Measurements from ENCODE around the gene SPRED2.

Gene SPRED2, protein sequence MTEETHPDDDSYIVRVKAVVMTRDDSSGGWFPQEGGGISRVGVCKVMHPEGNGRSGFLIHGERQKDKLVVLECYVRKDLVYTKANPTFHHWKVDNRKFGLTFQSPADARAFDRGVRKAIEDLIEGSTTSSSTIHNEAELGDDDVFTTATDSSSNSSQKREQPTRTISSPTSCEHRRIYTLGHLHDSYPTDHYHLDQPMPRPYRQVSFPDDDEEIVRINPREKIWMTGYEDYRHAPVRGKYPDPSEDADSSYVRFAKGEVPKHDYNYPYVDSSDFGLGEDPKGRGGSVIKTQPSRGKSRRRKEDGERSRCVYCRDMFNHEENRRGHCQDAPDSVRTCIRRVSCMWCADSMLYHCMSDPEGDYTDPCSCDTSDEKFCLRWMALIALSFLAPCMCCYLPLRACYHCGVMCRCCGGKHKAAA

DNA sequence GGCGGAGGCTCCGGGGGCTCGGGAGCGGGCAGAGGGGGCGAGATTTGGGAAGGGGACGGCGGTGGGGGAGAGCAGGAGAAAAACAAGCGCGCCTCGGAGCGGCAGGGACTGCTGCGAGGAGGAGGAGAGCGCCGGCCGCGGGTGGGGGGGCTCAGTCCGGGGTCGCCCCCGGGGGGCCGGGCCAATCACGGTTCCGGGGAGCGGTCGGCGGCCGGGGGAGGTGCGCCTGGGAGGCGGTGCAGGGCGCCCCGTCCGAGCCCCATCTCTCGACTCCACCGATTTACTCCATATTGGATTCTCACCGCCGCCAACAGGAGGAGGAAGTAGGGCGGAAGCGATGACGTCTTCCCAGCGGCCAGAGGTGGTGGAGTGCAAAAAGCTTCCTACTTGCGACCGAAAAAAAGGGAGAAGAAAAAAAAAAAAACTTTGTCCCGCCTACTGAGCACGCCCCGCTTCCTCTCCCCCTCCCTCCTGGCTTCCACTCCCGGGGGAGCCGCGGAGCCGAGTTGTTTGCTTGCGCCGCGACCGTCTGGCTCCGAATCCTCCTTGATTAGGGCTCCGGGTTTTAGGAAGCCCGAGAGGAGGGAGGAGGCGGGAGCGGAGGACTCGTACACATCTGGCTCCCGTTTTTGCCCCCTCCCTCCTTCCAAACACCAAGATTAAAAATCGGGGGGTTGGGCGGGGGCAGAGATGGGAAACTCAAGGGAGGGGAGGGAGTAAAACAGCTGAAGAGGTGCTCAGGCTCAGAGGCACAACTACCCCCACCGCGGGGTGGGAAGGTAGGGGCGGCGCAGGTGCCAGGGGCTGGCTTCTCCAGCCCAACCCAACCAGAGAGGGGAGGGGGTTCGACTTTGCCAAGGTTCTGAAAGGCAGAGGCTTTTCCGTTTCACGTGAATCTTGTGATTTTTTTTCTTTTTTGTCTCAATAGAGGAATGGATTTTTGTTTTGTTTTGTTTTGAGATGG lies at the start of gene SPRED2:
TSS of gene SPRED2 (minus strand) at position 373 of the 964 bp plus-strand sequence. CDS start 612 bp downstream, outside the sequence.
- peak; percentile 77 for DNase-seq

DNA sequence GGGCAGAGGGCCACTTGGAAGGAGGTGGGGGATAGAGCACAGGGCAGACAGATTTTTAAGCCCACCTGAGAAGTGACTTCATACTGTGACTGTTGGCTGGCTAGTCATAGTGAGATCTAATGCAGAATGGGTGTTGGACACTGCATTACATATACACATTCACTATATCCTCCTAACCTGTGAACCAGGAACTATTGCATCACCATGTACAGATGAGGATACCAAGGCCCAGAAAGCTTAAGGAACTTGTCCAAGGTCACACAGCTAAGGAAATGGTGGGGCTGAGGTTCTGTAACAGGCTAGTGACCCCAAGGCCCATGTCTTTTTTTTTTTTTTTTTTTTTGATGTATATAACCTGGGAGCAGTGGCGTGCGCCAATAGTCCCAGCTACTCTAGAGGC lies 49.6 kb upstream of the SPRED2 start:
- no peak for DNase-seq

DNA sequence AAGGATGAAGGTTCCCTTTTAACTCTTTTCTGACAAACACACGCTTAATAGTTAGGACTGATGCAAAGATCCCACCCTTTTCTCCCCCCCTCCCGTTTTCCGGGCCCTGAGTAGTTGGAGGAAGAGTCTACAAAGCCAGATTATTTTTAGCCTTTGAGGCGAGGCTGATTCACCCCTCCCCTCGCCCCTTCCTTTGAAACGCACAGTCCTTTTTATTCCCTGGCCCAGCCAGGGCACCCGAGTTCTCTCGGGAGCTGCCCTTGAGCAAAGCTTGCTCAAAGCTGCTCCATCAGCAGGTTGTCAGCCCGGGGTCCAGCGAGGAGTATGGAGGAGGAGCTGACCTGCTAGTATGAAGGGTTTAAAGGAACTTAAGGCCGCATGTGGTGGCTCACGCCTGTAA lies 47.1 kb upstream of the SPRED2 start:
- DNase-seq: no peak

DNA sequence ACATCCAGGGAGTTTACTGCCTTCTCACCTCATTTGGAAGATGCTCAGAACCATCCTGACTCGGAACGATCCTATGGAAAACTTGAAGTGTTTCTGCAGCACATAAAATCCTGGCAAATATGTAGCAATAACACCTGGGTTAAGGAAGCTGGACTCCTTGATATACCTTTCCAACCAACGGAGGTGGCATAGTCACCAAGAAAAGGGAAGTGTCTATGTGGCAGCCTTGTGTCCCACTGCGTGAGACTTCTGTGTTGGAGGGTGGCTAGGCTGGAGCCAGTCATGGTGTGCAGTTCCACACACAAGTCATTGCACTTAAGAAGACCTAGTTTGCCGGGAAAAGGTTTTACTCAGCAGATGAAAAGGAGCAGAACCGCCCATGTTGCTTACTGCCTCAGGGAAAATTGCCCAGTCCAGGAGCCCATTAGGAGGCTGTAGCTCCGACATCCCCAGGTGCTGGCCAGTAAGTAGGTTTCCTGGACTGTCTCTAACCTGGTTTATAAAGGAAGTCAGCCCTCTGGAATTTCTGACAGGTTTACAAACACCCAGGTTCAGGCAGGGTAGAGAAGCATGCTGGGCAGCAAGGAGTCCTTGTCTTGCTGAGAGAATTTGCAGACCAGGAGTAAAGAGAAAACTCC lies 46.2 kb upstream of the SPRED2 start:
- DNase-seq: no peak

DNA sequence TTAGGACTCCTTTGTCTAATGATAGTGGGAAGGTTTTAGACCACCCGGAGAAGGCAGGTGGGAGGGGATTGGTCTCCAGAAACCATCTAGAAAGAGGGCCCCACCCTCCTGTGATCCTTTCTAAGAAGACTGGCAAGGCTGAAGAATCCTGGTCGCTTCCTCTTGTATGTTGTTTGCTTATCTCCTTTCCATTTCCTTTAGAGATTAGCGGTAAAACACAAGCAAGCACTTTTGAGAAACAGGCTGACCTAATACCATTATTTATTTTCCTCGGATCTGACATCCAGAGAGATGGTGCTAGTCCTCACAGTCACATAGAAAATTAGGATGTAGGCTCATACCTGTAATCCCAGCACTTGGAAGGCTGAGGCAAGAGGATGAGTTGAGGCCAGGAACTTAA lies 45.2 kb upstream of the SPRED2 start:
- no peak for DNase-seq

GRCh38 chr2:65476778-65477177 lies 44.4 kb upstream of the SPRED2 start:
- no peak for DNase-seq

DNA sequence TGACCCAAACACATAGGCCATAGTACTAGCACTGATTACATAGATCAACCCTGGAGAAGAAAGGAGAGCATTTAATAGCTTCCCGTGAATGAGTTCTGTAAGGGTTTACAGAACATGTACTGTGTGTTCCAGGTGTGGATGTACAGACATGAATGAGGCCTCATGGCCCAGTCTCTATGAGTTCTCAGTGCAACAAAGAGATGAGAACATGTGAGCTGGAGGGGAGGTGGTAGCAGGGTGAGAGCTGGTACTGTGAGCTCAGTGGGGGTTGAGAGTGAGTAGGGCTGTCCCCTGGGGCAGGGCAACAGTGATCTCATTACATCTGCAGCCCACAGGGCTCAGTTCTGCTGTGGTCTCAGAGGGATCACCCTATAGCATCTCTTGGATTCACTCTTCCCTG lies 42.6 kb upstream of the SPRED2 start:
- DNase-seq: no peak

DNA sequence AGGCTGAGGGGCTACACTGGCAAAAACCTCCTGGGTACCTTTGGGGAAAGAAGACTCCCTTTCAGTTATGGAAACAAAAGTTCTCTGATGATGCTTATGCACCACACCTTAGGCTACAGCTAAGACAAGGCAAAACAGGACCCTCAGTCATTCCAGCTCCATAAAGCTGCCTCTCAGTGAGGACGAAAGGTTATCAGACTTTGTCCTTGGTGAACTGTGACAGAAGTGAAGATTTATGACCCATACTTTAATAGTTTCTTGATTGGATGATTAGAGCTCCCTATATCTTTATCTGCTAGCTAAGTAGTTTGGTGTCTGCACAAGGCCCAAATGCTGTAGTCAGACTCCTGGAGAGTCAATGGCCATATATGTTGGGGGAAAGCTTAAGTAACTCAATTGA lies 40.6 kb upstream of the SPRED2 start:
- DNase-seq: no peak

DNA sequence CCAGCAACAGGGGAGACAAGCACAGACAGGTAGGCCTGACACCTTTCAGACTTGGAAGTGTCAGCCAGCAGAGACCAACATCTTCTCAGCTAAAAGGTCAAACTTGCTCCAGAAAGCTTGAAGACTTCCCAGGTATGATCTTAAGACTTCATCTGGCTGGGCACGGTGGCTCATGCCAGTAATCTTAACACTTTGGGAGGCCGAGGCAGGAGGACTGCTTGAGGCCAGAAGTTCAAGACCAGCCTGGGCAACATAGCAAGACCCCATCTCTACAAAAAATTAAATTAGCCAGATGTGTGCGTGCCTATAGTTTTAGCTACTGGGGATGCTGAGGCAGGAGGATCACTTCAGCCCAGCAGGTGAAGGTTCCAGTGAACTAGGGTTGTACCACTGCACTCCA lies 39.0 kb upstream of the SPRED2 start:
- no peak for DNase-seq

DNA sequence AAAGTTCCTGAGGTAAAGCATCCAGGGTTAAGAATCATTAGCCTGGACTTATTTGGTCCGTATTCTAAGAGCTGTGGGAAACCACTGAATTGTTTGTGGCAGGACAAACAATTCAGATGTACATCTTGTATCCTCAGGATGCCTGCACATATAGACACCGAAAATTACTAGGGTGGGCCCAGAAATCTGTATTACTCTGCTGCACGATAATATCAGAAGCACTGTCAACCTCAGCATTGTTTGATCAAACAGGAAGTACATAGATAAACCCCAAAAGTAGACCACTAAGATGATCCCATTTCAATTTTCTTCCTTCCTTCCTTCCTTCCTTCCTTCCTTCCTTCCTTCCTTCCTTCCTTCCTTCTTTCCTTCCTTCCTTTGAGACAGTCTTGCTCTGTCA lies 34.2 kb upstream of the SPRED2 start:
- no peak for DNase-seq

DNA sequence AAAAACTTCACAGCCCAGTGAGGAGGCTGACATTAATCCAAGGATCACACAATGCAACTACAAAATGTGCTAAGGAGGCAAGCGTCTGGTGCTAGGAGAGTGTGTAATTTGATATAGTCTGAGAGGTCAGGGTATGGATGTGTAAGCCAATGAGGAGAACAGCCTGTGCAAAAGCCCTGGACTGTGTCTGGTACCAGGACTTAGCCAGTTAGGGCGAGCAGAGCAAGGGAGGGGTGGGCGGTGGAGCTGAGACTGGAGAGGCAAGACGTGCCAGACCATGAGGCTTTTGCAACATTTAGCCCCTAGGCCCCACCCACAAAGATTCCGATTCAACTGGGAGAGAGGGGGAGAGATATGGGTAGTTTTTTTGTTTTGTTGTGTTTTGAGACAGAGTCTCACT lies 33.5 kb upstream of the SPRED2 start:
- DNase-seq: peak; percentile 35

- no peak for DNase-seq
Measured at GRCh38 chr2:65465124-65465523, 32.7 kb upstream of the SPRED2 start.

GRCh38 chr2:65464604-65465003 lies 32.2 kb upstream of the SPRED2 start:
- DNase-seq: no peak

GRCh38 chr2:65458999-65459398 lies 26.6 kb upstream of the SPRED2 start:
- DNase-seq: no peak

DNA sequence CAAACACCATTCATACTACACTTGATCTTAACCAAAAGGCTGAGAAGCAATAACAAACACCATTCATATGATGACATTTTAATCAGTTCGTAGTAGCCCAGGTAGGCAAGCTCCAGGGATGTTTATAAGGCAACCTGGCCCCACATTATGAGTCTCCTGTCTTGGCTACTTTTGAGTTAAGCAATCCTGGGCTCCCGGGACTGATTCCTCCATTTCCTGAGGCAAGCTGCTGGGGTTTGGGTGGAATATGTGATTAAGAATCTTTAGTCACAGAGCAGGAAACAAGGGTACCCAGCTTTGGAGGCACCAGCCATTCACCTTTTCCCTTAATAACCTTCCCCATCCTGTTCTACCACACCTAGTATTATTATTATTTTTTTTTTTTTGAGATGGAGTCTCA lies 24.5 kb upstream of the SPRED2 start:
- DNase-seq: no peak

DNA sequence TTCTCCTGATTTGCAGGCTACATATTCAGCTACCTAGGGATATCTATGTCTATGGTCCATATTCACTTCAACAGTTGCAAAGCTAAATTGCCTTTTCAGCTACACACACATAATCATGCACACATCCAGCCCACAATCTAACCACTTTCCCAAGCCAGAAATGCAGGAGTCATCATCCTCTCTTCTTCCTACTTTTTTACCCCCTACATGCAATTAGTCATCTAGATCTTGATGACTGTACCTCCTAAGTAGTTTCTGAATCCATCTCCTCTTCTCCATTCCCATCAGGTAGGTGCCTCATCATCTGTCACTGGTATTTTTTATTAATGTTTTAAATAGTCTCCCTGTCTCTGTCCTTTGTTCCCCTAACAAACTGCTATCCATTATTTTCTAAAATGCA lies 23.7 kb upstream of the SPRED2 start:
- DNase-seq: no peak

GRCh38 chr2:65453916-65454315 lies 21.5 kb upstream of the SPRED2 start:
- DNase-seq: no peak

DNA sequence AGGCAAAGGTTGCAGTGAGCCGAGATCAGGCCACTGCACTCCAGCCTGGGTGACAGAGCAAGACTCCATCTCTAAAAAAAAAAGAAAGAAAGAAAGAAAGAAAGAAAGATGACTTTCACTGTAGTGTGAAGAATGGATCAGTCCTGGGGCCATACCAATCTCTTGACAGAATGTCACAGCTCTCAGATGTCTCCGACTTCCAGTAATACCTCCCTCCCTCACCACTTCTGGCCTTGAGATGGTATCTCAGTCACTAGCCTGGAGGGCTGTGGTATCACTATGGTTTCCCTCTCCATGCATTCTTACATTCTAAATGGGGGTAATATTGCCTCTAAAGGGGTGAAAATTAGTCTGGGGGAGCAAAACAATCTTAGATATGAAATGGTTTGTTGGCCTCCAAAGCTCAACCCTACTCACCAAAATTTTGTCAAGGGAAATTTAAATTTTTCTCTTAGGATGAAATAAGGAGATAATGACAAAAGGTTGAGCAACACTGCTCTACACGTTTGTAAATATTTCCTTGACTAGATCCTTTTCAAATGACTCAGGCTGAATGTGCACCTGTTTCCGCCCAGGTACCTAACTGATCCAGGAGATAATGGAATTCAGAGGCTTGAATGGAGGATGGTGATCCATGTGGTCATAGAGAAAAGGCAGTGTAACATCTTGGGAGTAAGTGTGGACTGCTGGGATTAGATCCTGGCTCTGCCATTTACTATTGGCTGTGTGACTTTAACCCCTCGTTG lies 19.9 kb upstream of the SPRED2 start:
- no peak for DNase-seq

GRCh38 chr2:65450810-65451209 lies 18.4 kb upstream of the SPRED2 start:
- no peak for DNase-seq

DNA sequence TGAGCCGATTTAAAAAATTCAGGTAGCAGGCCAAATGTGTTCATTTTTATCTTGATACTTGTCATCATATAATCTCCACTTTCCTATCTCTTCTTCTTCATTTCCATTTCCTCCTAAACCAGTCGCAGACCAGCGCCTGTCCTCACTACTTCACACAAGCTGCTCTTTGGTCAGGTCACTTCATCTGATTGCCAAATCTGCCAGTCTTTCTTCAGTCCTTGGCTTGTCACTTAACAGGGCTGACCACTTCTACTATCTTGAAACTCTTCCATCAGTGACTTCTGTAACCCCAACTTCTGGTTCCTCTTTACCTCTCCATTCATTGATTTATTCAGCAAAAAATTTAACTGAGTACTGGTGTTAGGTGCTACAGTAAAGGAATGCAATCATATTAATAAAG lies 18.0 kb upstream of the SPRED2 start:
- no peak for DNase-seq

- no peak for DNase-seq
Measured at GRCh38 chr2:65443509-65444186, 11.2 kb upstream of the SPRED2 start.

- DNase-seq: no peak
Measured at GRCh38 chr2:65442420-65443020, 10.1 kb upstream of the SPRED2 start.

All from NCI-H510A treated with DMSO at 0.1 percent for 48 hours (cell line).